HG03442 (cell line): ENCODE data around the gene CYP2F1.
"Not testable (repeated sequence)": the region's sequence is repeated elsewhere in the genome, so short reads cannot be mapped to it uniquely, and the experiment has no call there.

ENCODE experiments used
- ATAC-seq: cut with Tn5 transposase; IDR thresholded peaks from one replicate; pipeline ENCODE4 v1.9.1; 2021; ENCODE audit warnings: mild to moderate bottlenecking, moderate library complexity; ENCODE audit not compliant: unreplicated experiment

CYP2F1 gene, protein sequence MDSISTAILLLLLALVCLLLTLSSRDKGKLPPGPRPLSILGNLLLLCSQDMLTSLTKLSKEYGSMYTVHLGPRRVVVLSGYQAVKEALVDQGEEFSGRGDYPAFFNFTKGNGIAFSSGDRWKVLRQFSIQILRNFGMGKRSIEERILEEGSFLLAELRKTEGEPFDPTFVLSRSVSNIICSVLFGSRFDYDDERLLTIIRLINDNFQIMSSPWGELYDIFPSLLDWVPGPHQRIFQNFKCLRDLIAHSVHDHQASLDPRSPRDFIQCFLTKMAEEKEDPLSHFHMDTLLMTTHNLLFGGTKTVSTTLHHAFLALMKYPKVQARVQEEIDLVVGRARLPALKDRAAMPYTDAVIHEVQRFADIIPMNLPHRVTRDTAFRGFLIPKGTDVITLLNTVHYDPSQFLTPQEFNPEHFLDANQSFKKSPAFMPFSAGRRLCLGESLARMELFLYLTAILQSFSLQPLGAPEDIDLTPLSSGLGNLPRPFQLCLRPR

DNA sequence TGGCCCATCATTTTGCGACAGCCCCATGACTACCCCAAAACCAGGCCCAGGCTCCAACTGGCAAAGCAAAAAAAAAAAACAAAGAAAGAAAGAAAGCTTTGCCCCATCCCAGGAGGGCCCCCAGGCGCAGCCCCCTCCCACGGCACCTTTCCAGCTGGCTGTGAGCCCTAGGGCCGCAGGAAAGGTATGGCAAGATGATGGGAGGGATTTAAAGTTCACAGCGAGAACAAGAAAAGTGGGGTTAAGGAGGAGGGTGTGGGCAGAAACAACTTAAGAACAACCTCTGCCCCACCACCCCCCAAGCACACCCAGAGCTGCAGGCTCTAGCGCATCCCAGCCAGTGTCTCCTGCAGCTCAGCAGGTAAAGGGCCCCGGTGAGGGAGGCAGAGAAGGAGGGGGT lies at the start of gene CYP2F1:
CYP2F1 (plus strand) TSS at position 301 of the 400 bp plus-strand sequence. CDS start 1,757 bp downstream, outside the sequence.
- ATAC-seq = no peak

- no peak for ATAC-seq
Observed at GRCh38 chr19:41064974-41065569, 49.2 kb upstream of the CYP2F1 start.

DNA sequence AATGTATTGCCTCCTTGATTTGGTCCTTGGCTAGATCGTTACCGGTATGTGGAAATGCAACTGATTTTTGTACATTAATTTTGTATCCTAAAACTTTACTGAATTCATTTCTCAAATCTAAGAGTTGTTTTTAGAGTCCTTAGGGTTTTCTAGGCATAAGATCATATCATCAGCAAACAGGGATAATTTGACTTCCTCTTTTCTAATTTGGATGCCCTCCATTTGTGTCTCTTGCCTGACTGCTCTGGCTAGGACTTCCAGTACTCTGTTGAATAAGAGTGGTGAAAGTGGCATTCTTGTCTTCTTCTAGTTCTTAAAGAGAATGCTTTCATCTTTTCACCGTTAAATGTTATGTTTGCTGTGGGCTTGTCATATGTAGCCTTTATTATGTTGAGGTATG lies 37.9 kb upstream of the CYP2F1 start:
- ATAC-seq = no peak

DNA sequence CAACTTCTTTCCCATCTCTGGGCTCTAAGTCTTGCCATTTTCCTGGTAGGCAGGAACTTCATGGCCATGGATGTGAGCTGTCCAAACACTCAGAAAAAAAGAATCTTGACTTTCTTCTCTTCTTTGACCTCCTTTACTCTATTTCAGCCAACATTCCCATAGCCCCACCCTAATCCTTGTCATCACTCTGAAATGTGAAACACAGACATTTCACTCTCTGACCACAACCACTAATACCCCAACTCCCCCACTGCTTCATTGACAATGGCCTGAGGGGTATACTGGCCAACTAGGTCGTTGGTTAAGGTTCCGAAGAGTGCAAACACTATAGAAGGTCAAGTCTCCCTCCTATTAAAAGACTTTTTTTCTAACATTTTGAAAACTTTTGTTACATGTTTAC lies 30.7 kb upstream of the CYP2F1 start:
- ATAC-seq = no peak

DNA sequence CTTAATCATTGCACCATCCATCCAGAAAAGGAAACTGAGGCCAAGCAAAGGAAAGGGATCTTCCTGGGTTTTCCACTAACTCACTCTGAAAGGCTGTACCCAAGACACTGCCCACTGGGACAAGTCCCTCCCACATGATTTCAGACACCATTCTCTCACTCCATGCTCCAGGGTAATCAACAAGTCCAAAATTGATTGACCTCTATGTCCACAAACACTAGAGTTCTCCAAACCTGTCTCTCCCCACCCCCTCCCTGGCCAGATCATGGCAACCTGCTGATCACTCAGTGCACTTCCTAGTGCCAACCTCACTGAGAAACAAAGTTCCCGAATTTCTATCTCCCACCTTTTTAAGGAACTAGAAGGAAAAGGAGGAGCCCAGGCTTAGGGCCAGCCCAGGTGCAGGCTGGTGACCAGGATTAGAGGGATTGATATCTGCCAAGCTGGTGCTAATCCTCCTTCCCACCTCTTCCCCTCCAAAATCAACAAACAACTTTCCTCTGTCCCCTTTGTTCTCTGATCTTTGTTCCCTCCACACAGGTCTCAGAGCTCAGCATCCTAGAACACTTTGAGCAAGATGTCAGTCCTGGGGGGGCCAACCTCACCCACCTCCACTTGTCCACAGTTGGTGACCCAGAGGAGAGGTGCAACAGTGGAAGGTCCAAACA lies 28.4 kb upstream of the CYP2F1 start:
- no peak for ATAC-seq

DNA sequence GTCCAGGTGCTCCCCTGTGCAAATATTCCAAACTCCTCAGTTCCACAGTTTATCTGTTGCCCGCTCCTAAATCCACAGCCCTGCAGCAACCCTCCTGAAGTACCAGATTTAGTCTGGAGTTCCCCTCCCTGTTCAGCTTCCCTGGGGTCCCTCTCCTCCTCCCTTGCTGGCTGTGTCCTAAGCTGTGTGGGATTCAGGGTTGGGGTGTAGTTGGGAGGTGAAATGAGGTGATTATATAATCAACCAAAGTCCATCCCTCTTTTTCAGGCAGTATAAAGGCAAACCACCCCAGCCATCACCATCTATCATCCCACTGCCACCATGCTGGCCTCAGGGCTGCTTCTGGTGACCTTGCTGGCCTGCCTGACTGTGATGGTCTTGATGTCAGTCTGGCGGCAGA lies 26.1 kb upstream of the CYP2F1 start, which contains the start of gene CYP2A13:
CYP2A13 (plus strand) TSS at position 301 of the 400 bp plus-strand sequence; CDS start at position 322, 21 bp downstream.
- no peak for ATAC-seq

- ATAC-seq = no peak
Observed at GRCh38 chr19:41089959-41090358, 24.3 kb upstream of the CYP2F1 start.

- no peak for ATAC-seq
Observed at GRCh38 chr19:41095703-41096102, 18.5 kb upstream of the CYP2F1 start.

DNA sequence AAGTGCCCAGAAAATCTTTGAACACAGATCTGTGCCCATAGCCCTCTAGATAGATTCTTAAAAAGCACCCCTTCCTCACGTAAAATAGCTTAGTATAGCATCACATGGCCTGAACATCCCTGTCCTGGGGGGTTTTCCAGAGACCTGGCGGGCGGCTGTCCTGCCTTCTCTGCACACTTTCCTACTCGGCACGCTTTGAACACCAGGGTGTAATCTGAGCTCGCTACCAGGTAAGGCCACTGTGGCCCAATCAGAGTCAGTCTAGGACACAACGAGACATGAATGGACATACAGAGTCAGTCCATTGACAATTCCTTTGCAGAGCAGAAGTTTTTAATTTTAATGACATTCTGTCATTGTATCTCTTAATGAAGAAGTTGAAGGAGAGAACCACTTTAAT lies 17.9 kb upstream of the CYP2F1 start:
- no peak for ATAC-seq

DNA sequence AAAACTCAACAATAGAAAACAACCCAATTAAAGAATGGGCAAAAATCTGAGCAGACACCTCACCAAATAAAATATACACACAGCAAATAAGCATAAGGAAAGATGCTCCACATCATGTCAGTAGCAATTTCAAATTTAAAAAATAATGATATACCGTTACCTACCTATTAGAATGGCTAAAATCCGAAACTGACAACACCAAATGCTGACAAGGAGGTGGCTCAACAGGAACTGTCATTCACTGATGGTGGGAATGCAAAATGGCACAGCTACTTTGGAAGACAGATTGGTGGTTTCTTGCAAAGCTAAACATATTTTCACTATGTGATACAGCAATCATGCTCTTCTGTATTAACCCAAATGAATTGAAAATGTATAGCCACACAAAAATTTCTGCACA lies 16.9 kb upstream of the CYP2F1 start:
- ATAC-seq = no peak

GRCh38 chr19:41098762-41099161 lies 15.5 kb upstream of the CYP2F1 start:
- no peak for ATAC-seq

GRCh38 chr19:41102210-41102609 lies 12.0 kb upstream of the CYP2F1 start:
- ATAC-seq = not testable (repeated sequence)

DNA sequence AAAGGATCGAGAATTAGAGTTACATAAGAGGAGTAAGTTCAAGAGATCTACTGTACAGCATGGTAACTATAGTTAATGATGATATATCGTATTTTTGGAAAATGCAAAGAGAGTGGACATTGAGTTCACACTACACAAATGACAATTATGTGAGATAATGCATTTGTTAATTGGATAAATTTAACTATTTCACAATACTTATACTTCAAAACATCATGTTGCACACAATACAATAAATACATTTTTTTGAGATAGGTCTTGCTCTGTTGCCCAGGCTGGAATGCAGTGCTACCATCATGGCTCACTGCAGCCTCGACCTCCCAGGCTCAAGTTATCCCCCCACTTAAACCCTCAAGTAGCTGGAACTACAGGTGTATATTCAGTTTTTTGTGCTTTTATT lies 8.1 kb upstream of the CYP2F1 start:
- ATAC-seq = no peak

GRCh38 chr19:41111296-41111695 lies 2.9 kb upstream of the CYP2F1 start:
- no peak for ATAC-seq

DNA sequence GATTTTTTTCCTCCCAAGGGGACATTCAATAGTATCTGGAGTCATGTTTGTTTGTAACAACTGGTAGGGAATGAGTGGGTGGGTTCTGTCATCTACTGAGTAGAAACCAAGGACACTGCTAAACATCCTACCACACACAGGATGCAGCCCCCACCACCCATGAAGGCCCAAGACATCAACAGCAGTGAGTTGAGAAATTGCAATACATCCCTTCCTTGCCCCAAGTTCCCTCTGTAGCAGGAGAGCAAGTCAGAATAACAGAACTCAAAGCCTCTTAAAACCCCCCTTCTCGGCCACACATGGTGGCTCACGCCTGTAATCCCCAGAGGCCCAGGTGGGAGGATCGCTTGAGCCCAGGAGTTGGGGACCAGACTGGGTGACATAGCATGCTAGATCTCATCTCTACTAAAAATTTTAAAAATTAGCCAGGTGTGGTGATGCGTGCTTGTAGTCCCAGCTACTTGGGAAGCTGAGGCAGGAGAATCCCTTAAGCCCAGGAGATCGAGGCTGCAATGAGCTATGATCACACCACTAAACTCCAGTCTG lies 2.4 kb upstream of the CYP2F1 start:
- no peak for ATAC-seq

GRCh38 chr19:41112728-41113290 lies 1.4 kb upstream of the CYP2F1 start:
- no peak for ATAC-seq

GRCh38 chr19:41116261-41116660 lies 2.0 kb downstream of the CYP2F1 start:
- ATAC-seq = no peak

DNA sequence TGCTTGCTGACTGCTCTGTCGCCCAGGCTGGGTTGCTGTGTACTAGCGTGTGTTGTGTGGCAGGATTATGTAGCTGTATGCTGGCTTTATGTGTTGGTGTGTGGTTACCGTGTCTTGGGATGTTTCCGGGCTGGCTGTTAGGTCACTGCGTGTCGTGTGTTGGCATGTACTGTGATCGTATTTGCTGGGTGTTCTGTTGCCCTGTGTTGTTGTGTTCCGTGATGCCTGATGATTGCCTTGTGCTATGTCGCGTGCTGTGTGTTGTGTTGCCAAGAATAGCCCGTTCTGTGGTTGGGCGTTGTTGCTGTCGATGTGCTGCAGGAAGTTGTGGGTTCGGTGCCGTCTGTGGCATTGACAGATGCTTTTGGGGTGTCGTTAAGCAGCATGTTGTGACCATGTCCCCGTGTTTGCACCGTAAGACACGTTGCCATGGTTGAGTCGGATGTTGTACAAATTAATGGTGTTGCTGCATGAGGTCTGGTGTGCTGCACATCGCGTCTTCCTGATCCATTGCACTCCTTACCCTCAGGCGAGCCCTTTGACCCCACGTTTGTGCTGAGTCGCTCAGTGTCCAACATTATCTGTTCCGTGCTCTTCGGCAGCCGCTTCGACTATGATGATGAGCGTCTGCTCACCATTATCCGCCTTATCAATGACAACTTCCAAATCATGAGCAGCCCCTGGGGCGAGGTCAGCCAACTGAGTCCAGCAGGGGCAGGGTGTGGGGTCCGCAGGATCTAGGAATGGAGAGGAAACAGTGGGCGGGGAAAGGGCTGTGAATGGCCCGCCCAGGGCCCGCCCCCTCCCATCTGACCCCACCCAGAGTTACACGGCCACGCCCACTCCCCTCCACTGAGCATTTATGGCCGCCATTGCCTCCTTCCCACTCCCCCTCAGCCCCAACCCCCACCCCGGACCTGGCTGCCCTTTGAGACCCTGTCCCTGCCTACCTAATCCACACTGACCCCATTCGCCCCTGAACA lies 7.0 kb downstream of the CYP2F1 start:
- not testable (repeated sequence) for ATAC-seq

DNA sequence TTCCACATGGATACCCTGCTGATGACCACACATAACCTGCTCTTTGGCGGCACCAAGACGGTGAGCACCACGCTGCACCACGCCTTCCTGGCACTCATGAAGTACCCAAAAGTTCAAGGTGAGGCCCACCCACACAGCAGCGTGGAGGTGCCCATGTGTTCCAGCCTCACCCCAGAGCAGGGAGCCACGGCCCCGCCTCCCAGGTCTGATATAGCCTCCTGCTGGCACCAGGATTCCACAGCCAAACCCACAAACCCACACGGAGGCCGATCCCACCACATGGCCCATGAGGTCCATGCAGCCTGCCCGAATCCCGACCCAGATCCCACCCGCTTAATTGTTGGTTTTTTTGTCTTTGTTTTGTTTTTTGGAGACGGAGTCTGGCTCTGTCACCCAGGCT lies 8.6 kb downstream of the CYP2F1 start:
- ATAC-seq = not testable (repeated sequence)
